Vagina (tissue), 2 donors: ENCODE measurements around the gene PODXL. TPM values are rescaled to one million over a fixed set of nuclear protein-coding genes. Genes with fewer than 3 reads are reported as not detected.

Experiments
- DNase-seq, 2 donors: peaks; one replicate each; pipeline ENCODE4 v3.0.0-alpha.2; 2017; ENCODE audit errors: extremely low spot score in 2 of 2
- H3K27ac ChIP-seq: fragments of 200-600 bp; sonication (generic); one replicate; pipeline ENCODE4 v1.5.1; 2019
- H3K27me3 ChIP-seq: fragments of 200-600 bp; sonication (generic); one replicate; pipeline ENCODE4 v1.5.1; 2019
- H3K36me3 ChIP-seq, 2 donors: fragments of 200-600 bp; sonication (generic); one replicate each; pipeline ENCODE4 v1.5.1; 2017 to 2019
- H3K4me1 ChIP-seq: fragments of 200-600 bp; sonication (generic); one replicate; pipeline ENCODE4 v1.5.1; 2019
- H3K4me3 ChIP-seq, 2 donors: fragments of 200-600 bp; sonication (generic); 1 replicate in 1 of 2; 2 replicates in 1 of 2; pipeline ENCODE4 v1.5.1; 2016 to 2019
- H3K9me3 ChIP-seq: fragments of 200-600 bp; sonication (generic); one replicate; pipeline ENCODE4 v1.5.1; 2019
- CTCF ChIP-seq, 3 experiments: fragments of 450-650 bp in 2 of 3; fragments of 200-600 bp in 1 of 3; sonication (generic) in 1 of 3; IDR thresholded peaks; one replicate each; pipeline ENCODE4 v1.5.1; 2017 to 2019; ENCODE audit warnings: antibody characterized with exemption in 3 of 3, mild to moderate bottlenecking in 2 of 3, moderate library complexity in 2 of 3
- POLR2A ChIP-seq, 2 donors: fragments of 450-650 bp; IDR thresholded peaks; one replicate each; pipeline ENCODE4 v1.6.1; 2017; ENCODE audit warnings: antibody characterized with exemption in 2 of 2, mild to moderate bottlenecking in 2 of 2, moderate library complexity in 2 of 2
- POLR2AphosphoS5 ChIP-seq, 2 donors: sonication (generic); formaldehyde crosslinking; IDR thresholded peaks; one replicate each; pipeline ENCODE4 v1.9.0; 2017; ENCODE audit warnings: antibody characterized with exemption in 2 of 2, mild to moderate bottlenecking in 2 of 2, low read depth in 1 of 2; ENCODE audit not compliant: insufficient read depth in 1 of 2
- intact Hi-C: fragments of 100-400 bp; cut with DNase I; formaldehyde crosslinking; loops from one replicate; pipeline ENCODE4 v1.15.1; 2023
- total RNA-seq: library from RNA; depleted of rRNA; stranded (reverse); fragments of >200 nt; gene quantifications from one replicate; pipeline ENCODE4 v1.2.3, GENCODE V29; 2016

Gene PODXL
- total RNA-seq, 1 donor from 2014 or later, result 26.0 TPM

- intact Hi-C loops, result no loop called here
- DNase-seq, result no peak
- Histone ChIP-seq H3K36me3 (no peaks in the 10 kb centered on the region), H3K4me1 (no peaks in the 10 kb centered on the region), H3K27me3 (no peaks in the 10 kb centered on the region), H3K4me3 (no peak overlapping the region), H3K9me3 (no peaks in the 10 kb centered on the region), H3K27ac (no peak overlapping the region)
- no peak for TF ChIP-seq POLR2A (IDR thresholded peaks at IDR 0.05)
- TF ChIP-seq POLR2AphosphoS5 (IDR thresholded peaks at IDR 0.05; ENCODE audit: insufficient read depth in 1 of 2, low read depth in 1 of 2), result peak; percentile 73 to 75
Observed at GRCh38 chr7:131581241-131582051, 25.0 kb upstream of the PODXL start.

- TF ChIP-seq POLR2AphosphoS5 (IDR thresholded peaks at IDR 0.05; ENCODE audit: insufficient read depth in 1 of 2, low read depth in 1 of 2) (no peak), POLR2A (IDR thresholded peaks at IDR 0.05) (no peak), CTCF (IDR thresholded peaks at IDR 0.05) (no peak)
- no peaks in the 10 kb centered on the region for H3K4me1 ChIP-seq
- H3K27me3 ChIP-seq, result no peaks in the 10 kb centered on the region
- no peak overlapping the region for H3K4me3 ChIP-seq
- intact Hi-C loops, result no loop called here
- H3K27ac ChIP-seq, result no peak overlapping the region
- no peaks in the 10 kb centered on the region for H3K9me3 ChIP-seq
- H3K36me3 ChIP-seq, result no peaks in the 10 kb centered on the region
- no peak for DNase-seq
Observed at GRCh38 chr7:131578602-131579001, 22.2 kb upstream of the PODXL start.

- intact Hi-C loops, result no loop called here
- no peaks in the 10 kb centered on the region for H3K36me3 ChIP-seq
- H3K27ac ChIP-seq, result no peak overlapping the region
- no peak overlapping the region for H3K4me3 ChIP-seq
- TF ChIP-seq POLR2AphosphoS5 (IDR thresholded peaks at IDR 0.05; ENCODE audit: insufficient read depth in 1 of 2, low read depth in 1 of 2) (no peak), CTCF (IDR thresholded peaks at IDR 0.05) (no peak), POLR2A (IDR thresholded peaks at IDR 0.05) (no peak)
- DNase-seq, result no peak
- H3K9me3 ChIP-seq, result no peaks in the 10 kb centered on the region
- H3K27me3 ChIP-seq, result no peaks in the 10 kb centered on the region
- no peaks in the 10 kb centered on the region for H3K4me1 ChIP-seq
Observed at GRCh38 chr7:131574741-131575140, 18.3 kb upstream of the PODXL start.

DNA sequence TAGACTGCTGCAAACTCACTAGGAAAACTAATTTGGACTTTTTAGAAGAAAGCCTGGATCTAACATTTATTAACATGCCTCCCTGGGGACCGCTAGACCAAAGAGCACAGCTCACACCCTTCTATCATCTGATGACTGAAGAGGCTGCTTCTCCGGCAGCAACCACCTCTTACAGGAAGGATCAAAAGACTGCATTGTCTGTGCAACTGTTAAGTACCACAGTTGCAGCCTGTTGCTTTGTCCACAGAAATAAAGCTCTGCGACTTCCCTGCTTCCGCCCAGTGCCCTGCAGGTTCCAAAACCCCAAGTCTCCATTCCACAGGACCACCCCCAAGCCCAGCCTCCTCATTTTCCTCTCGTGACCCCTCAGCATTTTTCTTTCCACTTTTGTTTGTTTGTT is 14.0 kb upstream of the PODXL start:
- Histone ChIP-seq H3K27ac (no peak overlapping the region), H3K4me1 (no peaks in the 10 kb centered on the region), H3K9me3 (no peaks in the 10 kb centered on the region), H3K4me3 (no peak overlapping the region), H3K27me3 (no peaks in the 10 kb centered on the region), H3K36me3 (no peaks in the 10 kb centered on the region)
- no peak for DNase-seq
- intact Hi-C loops, result no loop called here
- TF ChIP-seq CTCF (IDR thresholded peaks at IDR 0.05) (no peak), POLR2AphosphoS5 (IDR thresholded peaks at IDR 0.05; ENCODE audit: insufficient read depth in 1 of 2, low read depth in 1 of 2) (no peak), POLR2A (IDR thresholded peaks at IDR 0.05) (no peak)

DNA sequence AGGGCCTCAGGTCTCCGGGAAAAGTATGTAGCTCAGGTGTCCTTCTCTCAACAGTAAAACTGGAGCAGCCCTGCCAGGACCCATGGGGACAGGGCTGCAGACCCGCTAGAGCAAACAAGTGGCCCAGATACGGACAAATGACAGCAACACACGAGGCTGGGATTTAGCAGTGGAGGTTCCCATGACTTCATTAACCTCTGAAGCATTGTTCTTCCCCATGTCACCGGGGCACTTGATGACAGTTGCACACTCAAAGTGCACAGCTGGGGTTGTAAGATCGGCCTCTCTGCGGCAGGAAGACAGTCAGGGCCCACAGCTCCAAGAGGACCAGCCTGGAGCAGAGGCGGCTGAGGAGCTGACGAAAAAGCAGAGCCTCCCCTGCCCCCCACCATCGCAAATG is 12.5 kb upstream of the PODXL start:
- no peaks in the 10 kb centered on the region for H3K4me1 ChIP-seq
- H3K4me3 ChIP-seq, result no peak overlapping the region
- intact Hi-C loops, result no loop called here
- TF ChIP-seq CTCF (IDR thresholded peaks at IDR 0.05) (no peak), POLR2A (IDR thresholded peaks at IDR 0.05) (no peak), POLR2AphosphoS5 (IDR thresholded peaks at IDR 0.05; ENCODE audit: insufficient read depth in 1 of 2, low read depth in 1 of 2) (no peak)
- H3K27ac ChIP-seq, result no peak overlapping the region
- DNase-seq, result no peak
- no peaks in the 10 kb centered on the region for H3K27me3 ChIP-seq
- H3K36me3 ChIP-seq, result no peaks in the 10 kb centered on the region
- H3K9me3 ChIP-seq, result no peaks in the 10 kb centered on the region
